HG03025 (cell line): ENCODE measurements around the gene ANGPTL7.
"Not testable (repeated sequence)": the region's sequence is repeated elsewhere in the genome, so short reads cannot be mapped to it uniquely, and the experiment has no call there.

ENCODE experiments used
- ATAC-seq: cut with Tn5 transposase; IDR thresholded peaks from one replicate; pipeline ENCODE4 v1.9.1; 2021; ENCODE audit warnings: mild to moderate bottlenecking, moderate library complexity; ENCODE audit not compliant: unreplicated experiment, low FRiP score

ANGPTL7 gene

DNA sequence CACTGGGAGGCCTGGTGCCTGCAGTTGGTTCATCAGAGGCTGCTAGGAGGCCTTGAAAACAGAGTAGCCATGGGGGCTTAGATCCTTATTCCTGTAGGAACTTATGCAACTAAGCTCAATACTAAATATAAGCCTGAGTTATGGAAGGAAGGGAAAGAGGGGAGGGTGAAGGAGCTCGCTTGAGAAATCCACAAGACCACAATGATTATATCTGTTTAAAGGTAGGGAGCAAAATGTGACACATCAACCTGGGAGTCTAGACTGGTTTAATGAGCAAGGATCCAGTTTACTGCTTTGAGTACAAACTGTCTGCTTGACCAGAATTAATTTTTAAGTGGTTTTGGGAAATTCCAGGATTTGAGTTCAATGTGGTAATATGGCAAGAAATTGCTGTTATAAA lies 20.4 kb upstream of the ANGPTL7 start:
- no peak for ATAC-seq

DNA sequence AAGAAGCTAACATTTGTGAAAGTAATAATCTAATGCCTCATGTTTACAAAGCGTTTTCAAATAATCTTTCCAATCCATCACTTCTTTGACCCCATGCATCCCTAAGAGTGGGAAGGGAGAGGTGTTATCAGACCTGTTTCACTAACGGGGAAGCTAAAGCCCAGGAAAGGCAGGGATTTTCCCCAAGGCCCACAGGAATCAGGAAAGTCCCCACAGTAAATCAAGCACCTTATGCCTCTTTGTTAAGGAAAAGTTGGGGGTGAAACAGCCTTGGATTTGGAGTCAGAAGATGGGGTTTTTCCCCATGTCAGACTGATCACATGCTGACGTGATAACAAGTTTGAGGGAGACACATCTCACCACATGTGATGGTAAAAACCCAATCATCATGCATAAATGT lies 20.0 kb upstream of the ANGPTL7 start:
- ATAC-seq = no peak

- no peak for ATAC-seq
Measured at GRCh38 chr1:11170102-11170501, 19.1 kb upstream of the ANGPTL7 start.

- no peak for ATAC-seq
Measured at GRCh38 chr1:11174261-11174942, 14.8 kb upstream of the ANGPTL7 start.

DNA sequence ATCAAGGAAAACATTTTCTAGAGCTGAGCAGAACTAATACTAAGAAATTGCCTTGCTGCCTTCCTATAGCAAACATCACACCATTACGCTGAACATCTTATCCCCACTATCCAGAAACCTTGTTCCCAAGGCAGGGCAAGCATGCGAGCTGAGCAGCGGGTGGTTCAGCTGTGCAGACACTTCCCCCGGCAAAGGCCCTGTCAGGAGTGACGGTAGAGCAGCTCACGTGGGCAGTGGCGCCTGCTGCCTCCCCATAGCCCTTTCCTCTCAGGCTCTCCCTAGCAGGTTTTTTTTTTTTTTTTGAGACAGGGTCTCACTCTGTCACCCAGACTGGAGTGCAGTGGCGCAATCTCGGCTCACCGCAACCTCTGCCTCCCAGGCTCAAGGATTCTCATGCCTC lies 13.7 kb upstream of the ANGPTL7 start:
- ATAC-seq = no peak

DNA sequence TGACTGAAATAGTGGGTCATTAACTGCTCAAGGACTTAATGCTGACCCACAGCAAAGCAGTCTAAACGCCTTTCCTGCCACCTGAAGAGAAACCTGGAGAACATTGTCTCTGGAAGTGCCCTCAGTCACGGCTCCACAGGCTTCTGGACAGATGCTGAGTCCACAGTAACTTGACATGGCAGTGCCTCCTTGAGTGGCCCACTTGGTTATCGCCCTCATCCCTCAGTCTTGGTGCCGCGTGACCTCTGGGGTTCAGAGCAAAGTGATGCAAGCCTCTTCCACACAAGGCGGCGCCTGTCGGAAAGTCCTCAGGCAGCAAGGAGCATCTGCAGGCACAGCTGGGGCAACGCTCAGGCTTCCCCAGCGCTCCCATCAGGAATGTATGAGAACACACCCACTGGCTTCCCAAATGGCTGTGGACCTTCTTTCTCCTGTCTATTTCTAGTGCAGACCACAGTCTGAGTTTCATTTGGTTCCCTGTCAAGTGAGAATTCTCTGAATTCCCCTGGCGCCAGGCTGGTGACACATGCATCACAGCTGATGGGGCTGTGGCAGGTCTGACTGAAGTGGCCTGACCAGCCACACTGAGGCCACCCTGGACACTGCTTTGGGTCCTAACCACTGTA lies 13.0 kb upstream of the ANGPTL7 start:
- no peak for ATAC-seq

DNA sequence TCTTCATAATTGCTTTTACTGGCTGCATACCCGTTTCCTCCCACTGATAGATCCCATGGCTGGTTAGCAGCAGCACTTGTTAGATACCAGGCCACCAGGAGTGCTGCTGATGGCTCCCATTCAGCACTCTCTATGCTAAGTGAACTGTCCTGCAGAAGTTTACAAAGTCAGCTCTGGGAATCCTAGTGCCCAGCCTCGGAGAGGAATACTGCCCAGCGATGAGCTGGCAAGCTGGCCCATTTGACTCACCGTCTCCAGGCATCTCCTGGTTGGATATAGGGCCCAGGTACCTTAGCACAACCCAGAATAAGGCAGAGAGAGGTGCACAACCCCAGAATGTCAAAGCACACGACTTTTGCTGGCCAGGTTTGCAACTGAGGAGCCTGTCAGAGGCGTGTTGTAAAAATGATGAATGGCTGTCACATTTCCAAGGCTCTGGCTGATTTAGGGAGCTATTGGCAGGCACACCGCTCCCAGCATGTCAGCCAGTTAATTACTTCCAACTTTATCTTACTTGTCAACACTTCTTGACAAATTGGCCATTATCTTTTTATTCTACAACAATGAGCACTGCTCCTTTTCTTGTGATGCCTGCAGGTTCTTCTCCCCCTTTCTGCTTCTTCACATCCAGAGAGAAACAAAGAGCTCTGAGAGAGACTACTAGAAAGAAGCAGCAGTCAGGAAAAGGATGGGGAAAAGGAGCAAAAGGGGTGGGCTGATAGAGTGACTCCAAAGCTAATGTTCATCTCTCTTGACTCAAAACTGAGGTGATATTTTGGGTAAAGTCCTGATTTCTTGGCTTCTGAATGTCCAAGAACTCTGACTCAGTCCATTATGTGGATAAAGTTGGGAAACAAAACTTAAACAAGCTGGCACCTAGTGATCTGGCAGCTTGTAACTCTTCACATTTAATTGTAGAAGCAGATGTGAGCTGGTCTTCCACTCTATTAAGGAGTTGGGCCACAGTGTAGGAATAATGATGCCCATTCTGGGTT lies 10.8 kb upstream of the ANGPTL7 start:
- ATAC-seq = no peak

DNA sequence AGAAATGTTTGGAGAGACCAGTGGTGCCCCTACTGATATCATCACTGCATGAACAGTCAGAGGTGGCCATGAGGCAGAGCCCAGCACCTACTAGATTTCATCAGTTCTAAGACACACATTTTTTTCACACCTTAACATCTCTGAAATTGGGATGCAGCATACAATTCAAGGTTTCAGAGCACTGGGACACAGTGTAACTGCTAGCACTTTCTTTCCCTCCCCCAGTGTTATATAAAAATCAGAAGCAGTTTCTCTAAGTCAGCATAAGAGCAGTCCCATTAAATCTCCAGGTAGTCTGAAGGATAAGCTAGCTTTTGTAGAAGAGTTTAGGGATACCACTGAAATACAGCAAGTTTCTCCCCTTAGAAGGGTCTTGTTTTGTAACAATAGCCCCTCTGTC lies 10.0 kb upstream of the ANGPTL7 start:
- ATAC-seq = no peak

- ATAC-seq = not testable (repeated sequence)
Measured at GRCh38 chr1:11179749-11180148, 9.4 kb upstream of the ANGPTL7 start.

- no peak for ATAC-seq
Measured at GRCh38 chr1:11180342-11180744, 8.8 kb upstream of the ANGPTL7 start.

GRCh38 chr1:11182884-11183283 lies 6.3 kb upstream of the ANGPTL7 start:
- no peak for ATAC-seq

DNA sequence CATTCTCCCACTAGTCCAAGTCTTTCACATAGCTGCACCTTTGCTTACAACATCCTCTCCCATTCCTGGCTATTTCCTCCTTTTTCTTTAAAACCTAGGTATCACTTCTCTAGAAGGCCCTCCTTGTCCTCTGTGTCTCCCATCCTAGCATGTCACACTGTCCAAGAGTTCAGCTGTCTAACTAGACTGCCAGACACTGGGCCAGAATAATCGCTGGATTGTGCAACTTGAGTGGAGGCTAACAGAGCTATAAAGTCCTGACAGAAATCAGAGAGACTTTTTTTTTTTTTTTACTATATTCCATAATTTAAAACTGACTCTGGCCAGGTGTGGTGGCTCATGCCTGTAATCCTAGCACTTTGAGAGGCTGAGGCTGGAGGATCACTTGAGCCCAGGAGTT lies 4.2 kb upstream of the ANGPTL7 start:
- ATAC-seq = no peak

GRCh38 chr1:11187000-11187399 lies 2.2 kb upstream of the ANGPTL7 start:
- no peak for ATAC-seq

DNA sequence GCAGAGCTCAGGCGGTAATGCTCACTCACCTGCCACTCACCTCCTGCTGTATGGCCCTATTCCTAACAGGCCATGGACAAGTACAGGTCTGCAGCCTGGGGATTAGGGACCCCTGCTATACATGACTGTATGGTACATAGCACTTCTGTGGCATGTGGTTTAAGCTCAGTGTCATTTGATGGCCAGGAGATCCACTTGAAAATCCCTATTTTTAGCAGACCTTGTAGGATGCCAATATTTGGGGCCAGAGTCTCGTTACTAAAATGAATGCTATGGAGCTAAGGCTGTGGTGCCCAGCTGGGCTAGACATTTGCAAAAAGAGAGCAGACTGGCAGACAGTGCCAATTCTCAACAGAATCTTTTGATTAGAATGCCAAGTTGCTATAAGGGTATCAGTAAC lies 1.7 kb upstream of the ANGPTL7 start:
- ATAC-seq = no peak

- ATAC-seq = no peak
Measured at GRCh38 chr1:11187931-11188330, 1.2 kb upstream of the ANGPTL7 start.

- no peak for ATAC-seq
Measured at GRCh38 chr1:11188381-11188780, 774 bp upstream of the ANGPTL7 start.

DNA sequence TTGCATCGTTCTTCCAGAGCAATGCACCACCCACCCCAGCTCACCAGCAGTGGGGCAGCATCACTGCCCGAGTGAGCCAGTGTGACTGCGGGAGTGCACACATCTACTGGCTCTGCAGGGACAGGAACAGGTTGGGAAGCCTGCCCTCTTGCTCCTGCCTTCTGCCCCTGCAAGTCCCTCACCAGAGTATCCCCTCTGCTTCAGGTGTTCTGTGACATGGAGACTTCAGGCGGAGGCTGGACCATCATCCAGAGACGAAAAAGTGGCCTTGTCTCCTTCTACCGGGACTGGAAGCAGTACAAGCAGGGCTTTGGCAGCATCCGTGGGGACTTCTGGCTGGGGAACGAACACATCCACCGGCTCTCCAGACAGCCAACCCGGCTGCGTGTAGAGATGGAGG lies 4.2 kb downstream of the ANGPTL7 start:
- ATAC-seq = no peak

DNA sequence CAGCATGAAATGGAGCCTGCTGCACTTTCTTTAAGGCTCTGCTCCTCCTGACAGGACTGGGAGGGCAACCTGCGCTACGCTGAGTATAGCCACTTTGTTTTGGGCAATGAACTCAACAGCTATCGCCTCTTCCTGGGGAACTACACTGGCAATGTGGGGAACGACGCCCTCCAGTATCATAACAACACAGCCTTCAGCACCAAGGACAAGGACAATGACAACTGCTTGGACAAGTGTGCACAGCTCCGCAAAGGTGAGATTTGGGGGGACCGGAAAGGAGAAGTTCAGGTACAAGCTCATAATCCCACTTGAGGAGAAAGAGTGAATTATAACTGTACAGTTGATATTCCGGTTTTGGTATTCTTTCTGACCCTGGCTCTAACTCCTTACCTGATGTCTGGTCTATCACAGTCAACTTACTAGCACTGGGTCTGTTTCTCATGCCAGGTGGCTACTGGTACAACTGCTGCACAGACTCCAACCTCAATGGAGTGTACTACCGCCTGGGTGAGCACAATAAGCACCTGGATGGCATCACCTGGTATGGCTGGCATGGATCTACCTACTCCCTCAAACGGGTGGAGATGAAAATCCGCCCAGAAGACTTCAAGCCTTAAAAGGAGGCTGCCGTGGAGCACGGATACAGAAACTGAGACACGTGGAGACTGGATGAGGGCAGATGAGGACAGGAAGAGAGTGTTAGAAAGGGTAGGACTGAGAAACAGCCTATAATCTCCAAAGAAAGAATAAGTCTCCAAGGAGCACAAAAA lies 5.4 kb downstream of the ANGPTL7 start:
- ATAC-seq = no peak

DNA sequence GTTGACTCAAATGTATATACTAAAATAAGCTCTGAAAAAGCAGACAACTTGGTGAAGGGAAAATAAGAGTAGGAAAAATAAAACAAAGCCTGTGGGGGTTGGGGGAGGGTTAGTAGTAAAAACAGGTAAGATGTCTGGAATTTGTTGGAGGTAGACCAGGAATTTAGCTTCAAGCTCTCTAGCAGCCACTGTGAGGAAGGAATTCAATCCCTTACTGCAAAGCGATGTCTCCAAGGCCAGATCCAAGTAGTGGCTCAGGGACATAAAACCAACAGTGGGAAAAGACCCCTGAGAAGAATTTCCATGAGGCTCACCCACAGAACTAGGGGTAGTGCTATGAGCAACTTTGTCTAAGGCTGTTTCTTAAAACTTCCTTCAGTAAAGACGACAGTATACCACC lies 7.8 kb downstream of the ANGPTL7 start:
- ATAC-seq = no peak

- no peak for ATAC-seq
Measured at GRCh38 chr1:11197359-11197758, 8.2 kb downstream of the ANGPTL7 start.

DNA sequence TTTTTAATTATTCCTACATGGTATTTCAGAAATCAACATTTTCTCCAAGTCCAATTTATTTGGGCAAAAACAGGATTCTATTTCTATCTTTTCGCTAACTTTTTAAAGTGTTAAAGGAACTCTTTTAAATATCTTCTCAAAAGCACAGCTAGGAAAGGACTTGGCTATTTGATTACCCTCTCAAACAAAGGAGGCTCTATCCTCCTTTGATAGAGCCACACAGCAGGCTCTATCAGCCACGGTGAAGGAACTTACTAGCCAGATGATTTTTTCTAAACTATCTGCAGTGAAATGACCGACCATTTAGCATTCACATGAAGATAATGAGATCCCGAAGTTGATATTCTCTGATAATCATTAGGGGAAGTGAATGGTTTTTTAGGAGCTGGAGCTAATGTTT lies 9.1 kb downstream of the ANGPTL7 start:
- ATAC-seq = no peak
